Fibroblast of skin of scalp (primary cell): Measurements from ENCODE around the gene GRIN3B.

Experiments used
- DNase-seq: peaks from one replicate; pipeline ENCODE4 v3.0.0-alpha.2; 2013

The GRIN3B gene

GRCh38 chr19:1045247-1045603 lies 45.0 kb downstream of the GRIN3B start:
- no peak for DNase-seq

- DNase-seq = no peak
Measured at GRCh38 chr19:1046117-1046626, 46.0 kb downstream of the GRIN3B start.

GRCh38 chr19:1046836-1047695 lies 46.8 kb downstream of the GRIN3B start:
- no peak for DNase-seq

GRCh38 chr19:1047696-1048147 lies 47.5 kb downstream of the GRIN3B start:
- DNase-seq = no peak

GRCh38 chr19:1049106-1049505 lies 48.9 kb downstream of the GRIN3B start:
- no peak for DNase-seq

GRCh38 chr19:1049800-1050199 lies 49.6 kb downstream of the GRIN3B start:
- no peak for DNase-seq

GRCh38 chr19:1050989-1051788 lies 51.0 kb downstream of the GRIN3B start:
- no peak for DNase-seq

GRCh38 chr19:1051791-1052190 lies 51.6 kb downstream of the GRIN3B start:
- no peak for DNase-seq

GRCh38 chr19:1052349-1052975 lies 52.2 kb downstream of the GRIN3B start:
- DNase-seq = no peak

GRCh38 chr19:1053176-1054101 lies 53.2 kb downstream of the GRIN3B start:
- no peak for DNase-seq

GRCh38 chr19:1054102-1055027 lies 54.1 kb downstream of the GRIN3B start:
- DNase-seq = no peak

GRCh38 chr19:1055028-1055425 lies 54.8 kb downstream of the GRIN3B start:
- no peak for DNase-seq

- no peak for DNase-seq
Measured at GRCh38 chr19:1055886-1056620, 55.8 kb downstream of the GRIN3B start.

GRCh38 chr19:1057176-1057855 lies 57.1 kb downstream of the GRIN3B start:
- DNase-seq = peak; percentile 52

- no peak for DNase-seq
Measured at GRCh38 chr19:1058112-1058511, 57.9 kb downstream of the GRIN3B start.
